ENCODE measurements around the gene SLC15A3.
"Not testable (repeated sequence)": the region's sequence is repeated elsewhere in the genome, so short reads cannot be mapped to it uniquely, and the experiment has no call there.

SLC15A3 gene

DNA sequence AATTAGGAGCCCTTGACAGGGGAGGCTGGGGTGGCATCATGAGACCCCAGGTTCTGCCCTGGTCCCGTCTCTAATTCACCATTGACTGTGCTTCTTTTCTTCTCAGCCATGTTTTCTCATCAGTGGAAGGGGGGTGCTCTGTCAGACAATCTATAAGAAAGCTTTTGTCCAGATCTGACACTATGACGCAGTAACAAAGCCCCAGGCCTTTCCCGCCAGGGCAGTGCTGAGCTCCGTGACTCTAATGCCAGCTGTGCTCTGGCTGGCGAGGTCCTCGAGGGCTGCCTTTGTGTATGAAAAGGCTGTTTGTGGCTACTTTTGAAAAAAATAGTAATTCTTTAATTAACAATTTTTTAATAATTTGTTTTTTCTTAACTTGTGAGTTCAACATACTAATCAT is 22.8 kb upstream of the SLC15A3 start:
- peak; percentile 75 for DNase-seq (ENCODE audit: low spot score)

DNA sequence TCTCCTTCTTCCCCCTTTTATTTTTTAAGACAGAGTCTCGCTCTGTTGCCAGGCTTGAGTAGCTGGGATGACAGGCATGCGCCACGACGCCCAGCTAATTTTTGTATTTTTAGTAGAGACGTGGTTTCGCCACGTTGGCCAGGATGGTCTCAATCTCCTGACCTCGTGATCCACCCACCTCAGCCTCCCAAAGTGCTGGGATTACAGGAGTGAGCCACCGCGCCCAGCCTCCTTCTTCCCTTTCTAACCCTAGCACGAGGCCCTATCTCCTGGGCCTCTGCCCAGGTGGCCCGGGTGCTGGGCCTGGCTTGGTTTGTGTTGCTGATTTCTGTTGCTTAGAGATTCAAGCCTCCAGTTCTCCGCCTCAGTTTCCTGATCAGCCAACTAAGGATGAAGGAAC is 22.3 kb upstream of the SLC15A3 start:
- not testable (repeated sequence) for DNase-seq (ENCODE audit: low spot score)

GRCh38 chr11:60973699-60974098 is 21.7 kb upstream of the SLC15A3 start:
- DNase-seq (ENCODE audit: low spot score): no peak

DNA sequence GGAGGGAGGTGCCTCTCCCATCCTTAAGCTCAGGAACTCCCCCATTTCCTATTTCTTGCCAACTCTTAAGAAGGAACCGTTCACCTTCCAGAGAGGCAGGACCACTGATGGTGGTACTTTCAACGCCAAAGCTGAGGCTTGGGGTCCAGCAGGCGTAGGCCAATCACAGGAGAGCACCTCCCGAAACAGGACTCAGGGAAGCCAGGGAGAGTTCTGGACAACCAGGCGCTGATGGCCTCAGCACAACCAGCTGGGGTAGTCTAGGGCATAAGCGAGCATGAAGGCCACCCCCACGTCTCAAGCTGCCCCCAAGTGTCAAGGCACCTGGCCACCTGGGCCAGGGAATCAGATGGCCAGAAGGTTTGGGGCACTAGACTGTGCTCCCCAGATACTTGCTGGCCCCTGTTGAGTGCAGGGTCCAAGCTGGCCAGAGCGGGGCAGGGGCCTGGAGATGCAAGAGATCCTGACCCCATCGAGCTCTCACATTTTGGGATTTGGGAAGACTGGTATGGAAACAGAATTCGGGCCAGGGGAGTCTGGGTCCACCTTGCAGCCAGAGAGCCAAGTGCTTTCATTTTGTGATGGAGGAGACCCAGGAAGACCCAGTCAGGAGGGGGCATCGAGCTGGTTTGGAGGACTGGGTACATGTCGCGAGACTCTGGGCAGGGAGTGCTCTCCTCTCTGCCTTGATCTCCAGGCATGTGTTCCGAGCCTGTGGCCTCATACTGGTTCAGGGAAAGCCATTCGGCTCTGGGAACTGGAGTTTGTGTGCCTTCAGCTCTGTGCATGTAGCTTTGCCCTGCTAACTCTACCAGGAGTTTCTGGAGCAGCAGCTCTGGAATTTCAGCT is 20.4 kb upstream of the SLC15A3 start:
- no peak for DNase-seq (ENCODE audit: low spot score)

- no peak for DNase-seq (ENCODE audit: low spot score)
Measured at GRCh38 chr11:60971520-60971919, 19.5 kb upstream of the SLC15A3 start, which contains the start of gene CD6. Gene CD6, plus strand, starts transcription at chr11:60971680. Its CDS starts 186 bp downstream, at chr11:60971866.

DNA sequence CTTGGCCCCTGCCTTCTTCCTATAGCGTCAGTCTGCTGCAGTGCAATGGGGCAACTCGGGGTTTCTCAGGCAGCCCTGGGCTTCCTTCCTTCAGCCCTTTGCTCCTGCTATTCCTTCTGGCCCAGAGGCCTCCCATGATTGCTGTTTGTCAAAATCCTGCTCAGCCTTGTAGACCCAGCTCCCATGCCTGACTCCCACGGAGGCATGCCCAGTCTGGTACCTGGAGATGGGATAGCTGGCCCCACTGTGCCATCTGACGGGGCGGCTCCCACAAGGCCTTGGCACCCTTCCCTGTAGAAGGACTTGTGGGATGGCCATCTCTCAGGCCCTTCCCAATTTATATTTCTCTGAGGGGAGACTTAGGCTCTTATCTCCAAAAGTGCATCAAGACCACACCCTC is 18.9 kb upstream of the SLC15A3 start:
- no peak for DNase-seq (ENCODE audit: low spot score)

DNA sequence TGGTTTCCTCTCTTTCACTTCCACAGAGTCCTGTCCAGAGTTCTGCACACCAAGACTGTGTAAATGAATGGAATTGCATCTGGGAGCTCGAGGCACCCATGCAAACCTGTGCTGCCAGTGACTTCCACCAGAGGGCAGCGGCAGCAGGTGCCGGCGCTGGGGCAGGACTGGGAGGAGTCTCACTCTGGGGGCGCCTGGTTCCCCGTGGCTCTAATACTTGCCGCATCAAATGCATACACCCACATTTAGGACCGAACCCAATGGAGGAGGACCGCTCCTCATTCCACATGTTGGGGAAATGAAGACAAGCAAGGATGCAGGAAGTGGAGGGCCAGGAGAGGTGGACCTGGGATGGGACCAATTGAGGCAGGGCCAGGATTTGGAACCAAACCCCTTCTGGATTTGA is 18.4 kb upstream of the SLC15A3 start:
- DNase-seq (ENCODE audit: low spot score): no peak

DNA sequence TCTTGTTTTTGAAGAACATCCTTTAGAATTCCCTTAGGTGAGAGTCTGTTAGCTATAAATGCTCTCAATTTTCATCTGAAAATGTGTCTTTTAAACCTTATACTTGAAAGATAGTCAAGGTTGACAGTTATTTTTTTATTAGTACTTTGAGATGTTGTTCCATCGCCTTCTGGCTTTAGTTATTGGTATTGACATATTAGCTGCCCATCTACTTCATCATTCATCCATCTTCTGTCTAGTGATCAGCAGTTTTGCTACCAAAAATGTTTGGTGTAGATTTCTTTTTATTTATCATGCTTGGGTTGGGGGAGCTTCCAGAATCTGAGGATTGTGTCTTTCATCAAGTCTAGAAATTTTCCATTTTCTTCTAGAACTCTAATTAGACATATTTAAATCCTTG is 16.2 kb upstream of the SLC15A3 start:
- DNase-seq (ENCODE audit: low spot score): no peak

GRCh38 chr11:60966890-60967289 is 14.9 kb upstream of the SLC15A3 start:
- no peak for DNase-seq (ENCODE audit: low spot score)

GRCh38 chr11:60964801-60965200 is 12.8 kb upstream of the SLC15A3 start:
- DNase-seq (ENCODE audit: low spot score): no peak

DNA sequence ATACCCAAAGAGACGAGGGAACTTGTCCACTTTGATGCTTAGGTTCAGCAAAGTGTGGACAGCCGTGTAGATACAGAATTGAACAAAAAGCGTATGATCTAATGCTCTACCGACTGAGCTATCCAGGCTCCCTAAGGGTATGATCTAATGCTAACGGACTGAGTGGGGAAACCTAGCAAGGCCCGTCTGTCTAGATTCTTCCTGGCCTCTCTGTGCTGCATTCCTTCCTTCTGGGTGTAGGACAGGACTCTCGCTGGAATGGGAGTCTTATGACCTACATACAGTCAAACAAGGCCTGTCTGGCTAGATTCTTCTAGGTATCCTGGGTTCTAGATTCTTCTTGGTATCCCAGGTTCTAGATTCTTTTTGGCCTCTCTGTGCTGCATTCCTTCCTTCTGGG is 8.4 kb upstream of the SLC15A3 start:
- no peak for DNase-seq (ENCODE audit: low spot score)

GRCh38 chr11:60959431-60959830 is 7.5 kb upstream of the SLC15A3 start:
- DNase-seq (ENCODE audit: low spot score): no peak

GRCh38 chr11:60957188-60957587 is 5.2 kb upstream of the SLC15A3 start:
- no peak for DNase-seq (ENCODE audit: low spot score)

GRCh38 chr11:60955571-60955970 is 3.6 kb upstream of the SLC15A3 start:
- DNase-seq (ENCODE audit: low spot score): peak; percentile 55

DNA sequence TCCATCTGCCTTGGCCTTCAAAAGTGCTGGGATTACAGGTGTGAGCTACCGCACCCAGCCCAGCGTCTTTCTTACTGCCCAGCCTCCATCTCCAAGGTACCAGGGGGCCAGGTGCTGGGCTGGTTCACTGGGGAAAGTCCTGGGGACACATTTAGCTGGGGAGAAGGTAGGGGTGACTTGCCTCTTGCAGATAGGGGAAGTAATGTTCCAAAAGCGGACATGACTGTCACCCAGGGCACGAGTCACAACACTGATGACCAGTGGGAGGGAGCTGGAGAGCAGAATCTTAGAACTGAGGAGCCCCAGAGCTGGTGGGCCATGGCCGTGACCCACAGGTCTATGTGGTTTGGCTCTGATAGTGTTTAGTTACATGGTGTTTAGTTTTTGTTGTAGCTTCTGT is 2.4 kb upstream of the SLC15A3 start:
- peak; percentile 39 for DNase-seq (ENCODE audit: low spot score)

GRCh38 chr11:60953781-60954180 is 1.8 kb upstream of the SLC15A3 start:
- DNase-seq (ENCODE audit: low spot score): peak; percentile 58

GRCh38 chr11:60952742-60953170 is 780 bp upstream of the SLC15A3 start:
- DNase-seq (ENCODE audit: low spot score): no peak

DNA sequence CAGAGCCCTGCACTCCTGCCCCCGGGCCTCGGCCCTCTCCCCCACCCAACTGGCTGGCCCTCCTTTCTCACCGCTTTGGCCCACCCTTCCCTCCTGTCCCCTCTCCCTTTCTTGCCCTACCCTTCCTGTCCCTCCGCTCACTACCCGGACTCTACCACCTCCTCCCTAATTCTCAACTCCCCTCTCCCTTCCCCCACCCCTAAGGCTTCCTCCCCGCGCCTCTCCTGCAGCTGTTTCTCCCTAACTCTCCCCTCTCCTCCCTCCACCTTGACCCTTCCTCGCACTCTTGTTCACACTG is 421 bp downstream of the SLC15A3 start:
- DNase-seq (ENCODE audit: low spot score): no peak

GRCh38 chr11:60950933-60951605 is 907 bp downstream of the SLC15A3 start:
- DNase-seq (ENCODE audit: low spot score): no peak

DNA sequence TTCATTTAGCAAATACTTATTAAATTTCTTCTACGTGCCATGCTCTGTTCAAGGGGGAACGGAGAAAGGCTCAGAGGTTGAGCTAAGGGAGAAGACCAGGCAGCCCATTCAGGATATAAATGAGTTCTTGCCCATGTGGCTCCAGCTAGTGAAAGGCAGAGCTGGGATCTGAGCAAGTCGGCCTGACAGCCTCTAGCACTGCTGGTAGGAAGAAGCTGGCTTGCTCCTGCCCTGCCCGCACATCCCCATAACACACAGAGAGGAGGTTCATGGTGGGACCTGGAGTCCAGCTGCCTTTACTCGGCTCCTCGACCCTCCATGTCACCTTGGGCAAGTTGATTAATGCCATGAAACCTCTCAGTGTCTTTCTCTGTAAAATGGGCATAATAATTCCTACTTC is 2.0 kb downstream of the SLC15A3 start:
- no peak for DNase-seq (ENCODE audit: low spot score)

DNA sequence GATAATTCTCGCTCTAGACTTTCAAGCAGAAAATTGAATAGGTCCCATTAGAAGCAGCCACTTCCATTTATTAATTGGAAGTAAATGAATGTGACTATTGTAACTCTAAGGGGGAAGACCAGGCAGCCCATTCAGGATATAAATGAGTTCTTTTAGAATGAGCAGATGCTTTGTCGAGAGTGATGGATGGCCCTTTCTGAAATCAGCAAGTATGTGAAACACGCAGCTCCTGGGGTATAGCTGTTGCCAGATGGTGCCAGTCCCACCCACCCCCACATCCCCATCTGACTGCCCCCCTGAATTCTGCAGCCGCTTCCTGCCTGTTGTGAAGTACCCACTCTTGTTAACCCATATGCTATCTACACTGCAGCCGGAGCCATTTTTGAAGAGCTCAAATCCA is 3.7 kb downstream of the SLC15A3 start:
- peak; percentile 73 for DNase-seq (ENCODE audit: low spot score)

- peak; percentile 53 for DNase-seq (ENCODE audit: low spot score)
Measured at GRCh38 chr11:60947700-60948099, 4.3 kb downstream of the SLC15A3 start.

GRCh38 chr11:60946601-60947264 is 5.2 kb downstream of the SLC15A3 start:
- no peak for DNase-seq (ENCODE audit: low spot score)
